ENCODE results near the gene MTMR2. TPM values are rescaled to one million over a fixed set of nuclear protein-coding genes. Genes with fewer than 3 reads are reported as not detected.
A peak's percentile ranks its signal among the peaks of the same experiment; 100 is the strongest.

MTMR2 gene
- total RNA-seq, 1 donor from 2014 or later, result 14.7 TPM

DNA sequence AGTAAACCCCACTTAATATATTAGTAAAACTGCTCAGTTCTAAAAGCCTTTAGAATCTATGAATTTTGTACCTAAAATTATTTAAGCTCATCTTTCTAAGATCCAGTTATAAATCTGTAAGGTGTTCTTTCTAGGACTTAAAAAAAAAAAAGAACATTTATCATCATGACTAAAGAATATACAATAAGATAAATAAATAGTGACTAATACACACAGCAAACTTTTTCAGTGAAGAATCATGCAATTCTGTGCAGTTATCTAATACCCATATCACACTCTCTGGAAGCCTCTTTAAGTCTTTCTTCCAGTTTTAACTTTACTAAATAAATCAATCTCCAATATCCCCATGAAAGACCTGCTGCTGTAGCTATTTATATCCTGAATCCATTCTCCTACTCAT is 73.8 kb downstream of the MTMR2 start:
- DNase-seq (ENCODE audit: low spot score in 2 of 2), result no peak
- H3K36me3 ChIP-seq, result peaks cover 8 to 40% of the 10 kb centered on the region in 2 donors
- TF ChIP-seq, protein P1, sequence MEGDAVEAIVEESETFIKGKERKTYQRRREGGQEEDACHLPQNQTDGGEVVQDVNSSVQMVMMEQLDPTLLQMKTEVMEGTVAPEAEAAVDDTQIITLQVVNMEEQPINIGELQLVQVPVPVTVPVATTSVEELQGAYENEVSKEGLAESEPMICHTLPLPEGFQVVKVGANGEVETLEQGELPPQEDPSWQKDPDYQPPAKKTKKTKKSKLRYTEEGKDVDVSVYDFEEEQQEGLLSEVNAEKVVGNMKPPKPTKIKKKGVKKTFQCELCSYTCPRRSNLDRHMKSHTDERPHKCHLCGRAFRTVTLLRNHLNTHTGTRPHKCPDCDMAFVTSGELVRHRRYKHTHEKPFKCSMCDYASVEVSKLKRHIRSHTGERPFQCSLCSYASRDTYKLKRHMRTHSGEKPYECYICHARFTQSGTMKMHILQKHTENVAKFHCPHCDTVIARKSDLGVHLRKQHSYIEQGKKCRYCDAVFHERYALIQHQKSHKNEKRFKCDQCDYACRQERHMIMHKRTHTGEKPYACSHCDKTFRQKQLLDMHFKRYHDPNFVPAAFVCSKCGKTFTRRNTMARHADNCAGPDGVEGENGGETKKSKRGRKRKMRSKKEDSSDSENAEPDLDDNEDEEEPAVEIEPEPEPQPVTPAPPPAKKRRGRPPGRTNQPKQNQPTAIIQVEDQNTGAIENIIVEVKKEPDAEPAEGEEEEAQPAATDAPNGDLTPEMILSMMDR (IDR thresholded peaks at IDR 0.05), result no peak
- intact Hi-C loops (cut with DNase I), result loop anchor here (5.0 kb wide), 1 partner anchor 72 kb away; the partner anchor contains the start of gene MTMR2
- no peak overlapping the region for H3K4me3 ChIP-seq
- no peaks in the 10 kb centered on the region for H3K9me3 ChIP-seq
- peak overlapping the region in 1 of 2 donors; percentile 33 for H3K27ac ChIP-seq
- H3K4me1 ChIP-seq, result peaks cover 0 to 4% of the 10 kb centered on the region in 2 donors
- no peaks in the 10 kb centered on the region for H3K27me3 ChIP-seq

GRCh38 chr11:95849087-95849825 is 74.7 kb downstream of the MTMR2 start:
- Histone ChIP-seq H3K36me3 (peaks cover 0 to 44% of the 10 kb centered on the region in 2 donors), H3K27me3 (no peaks in the 10 kb centered on the region), H3K27ac (peak overlapping the region in 1 of 2 donors; percentile 33), H3K4me3 (no peak overlapping the region), H3K4me1 (peaks cover 0 to 4% of the 10 kb centered on the region in 2 donors), H3K9me3 (no peaks in the 10 kb centered on the region)
- TF ChIP-seq, protein P1 (IDR thresholded peaks at IDR 0.05), result peak; percentile 39 to 66 (median 55)
- DNase-seq (ENCODE audit: low spot score in 2 of 2), result peak in 1 of 2 donors; percentile 69
- intact Hi-C loops (cut with DNase I), result loop anchor here (1.0 kb wide), 1 partner anchor 494 kb away; the partner anchor contains the start of gene MAML2

DNA sequence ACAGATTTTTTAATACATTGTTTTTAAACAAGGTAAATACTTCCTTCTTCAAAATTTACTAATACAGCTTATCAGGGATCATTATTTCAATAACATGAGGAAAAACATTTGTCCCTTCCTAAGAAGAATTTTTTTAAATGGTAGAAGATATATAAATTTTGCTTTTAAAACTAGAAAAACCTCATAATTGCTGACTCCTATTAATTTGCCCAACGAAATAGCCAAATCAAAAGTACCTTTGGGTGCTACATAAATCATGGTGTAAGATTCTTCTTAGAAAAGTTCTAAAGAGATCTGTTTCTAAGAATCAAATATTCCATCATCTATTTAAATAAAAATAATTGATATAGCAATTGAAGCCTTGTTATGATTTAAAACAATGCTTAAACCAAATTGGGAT is 78.7 kb downstream of the MTMR2 start:
- H3K27ac ChIP-seq, result no peak overlapping the region
- H3K4me3 ChIP-seq, result no peak overlapping the region
- no peaks in the 10 kb centered on the region for H3K9me3 ChIP-seq
- no peaks in the 10 kb centered on the region for H3K27me3 ChIP-seq
- peaks cover 0 to 4% of the 10 kb centered on the region in 2 donors for H3K4me1 ChIP-seq
- H3K36me3 ChIP-seq, result peaks cover 3 to 53% of the 10 kb centered on the region in 2 donors
- no peak for DNase-seq (ENCODE audit: low spot score in 2 of 2)
- TF ChIP-seq, protein P1 (IDR thresholded peaks at IDR 0.05), result no peak
- intact Hi-C loops (cut with DNase I), result no loop called here

GRCh38 chr11:95835768-95836488 is 88.0 kb downstream of the MTMR2 start:
- TF ChIP-seq, protein P1 (IDR thresholded peaks at IDR 0.05), result peak; percentile 60 to 86 (median 84)
- Histone ChIP-seq H3K36me3 (peaks cover 22 to 59% of the 10 kb centered on the region in 2 donors), H3K4me1 (no peaks in the 10 kb centered on the region), H3K4me3 (no peak overlapping the region), H3K27me3 (no peaks in the 10 kb centered on the region), H3K27ac (no peak overlapping the region), H3K9me3 (no peaks in the 10 kb centered on the region)
- DNase-seq (ENCODE audit: low spot score in 2 of 2), result peak; percentile 10 to 72
- intact Hi-C loops (cut with DNase I), result loop anchor here (10.0 kb wide), 1 partner anchor 589 kb away; no protein-coding TSS in a partner anchor

GRCh38 chr11:95835351-95835750 is 88.6 kb downstream of the MTMR2 start:
- Histone ChIP-seq H3K36me3 (peaks cover 22 to 63% of the 10 kb centered on the region in 2 donors), H3K9me3 (no peaks in the 10 kb centered on the region), H3K27ac (no peak overlapping the region), H3K4me3 (no peak overlapping the region), H3K27me3 (no peaks in the 10 kb centered on the region), H3K4me1 (no peaks in the 10 kb centered on the region)
- DNase-seq (ENCODE audit: low spot score in 2 of 2), result no peak
- TF ChIP-seq, protein P1 (IDR thresholded peaks at IDR 0.05), result no peak
- intact Hi-C loops (cut with DNase I), result loop anchor here (10.0 kb wide), 1 partner anchor 589 kb away; no protein-coding TSS in a partner anchor
